Measurements from ENCODE around the gene PLTP. TPM values are rescaled to one million over a fixed set of nuclear protein-coding genes. Genes with fewer than 3 reads are reported as not detected.

PLTP gene
- polyA plus RNA-seq, 1 donor from 2014 or later: 7.0 TPM

DNA sequence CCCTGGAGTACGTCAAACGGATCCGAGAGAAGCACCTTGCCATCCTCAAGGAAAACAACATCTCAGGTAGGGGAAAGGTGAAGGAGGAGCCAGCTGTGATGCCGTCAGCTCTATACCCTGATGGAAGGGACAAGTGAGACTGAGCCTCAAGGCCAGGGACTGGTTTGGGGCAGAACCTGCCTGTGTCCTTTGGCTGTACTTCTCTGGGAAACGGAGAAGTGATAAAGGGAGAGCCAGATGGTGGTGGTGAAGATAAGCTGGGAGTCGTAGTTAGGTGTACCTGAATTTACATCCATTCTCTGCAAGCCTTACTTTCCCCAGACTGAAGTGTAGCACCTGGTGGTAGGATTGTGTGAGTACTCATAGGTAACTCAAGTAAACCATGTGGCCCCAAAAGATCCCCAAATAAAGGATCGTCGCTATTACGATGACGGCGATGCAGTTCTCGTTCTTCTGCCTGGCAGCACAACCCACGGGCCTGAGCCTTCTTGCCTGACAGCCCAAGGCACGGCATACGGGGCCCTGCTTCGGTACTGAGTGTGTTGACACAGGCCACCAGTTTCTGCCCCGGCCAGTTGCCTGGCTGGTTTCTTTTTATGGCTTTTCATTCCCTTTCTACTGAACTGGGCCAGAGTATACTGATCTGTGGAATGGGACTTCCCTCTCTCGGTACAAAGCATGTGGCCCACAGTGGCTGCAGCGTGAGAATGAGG is 33.2 kb upstream of the PLTP start:
- no peaks in the 10 kb centered on the region for H4K20me1 ChIP-seq (ENCODE audit: insufficient read depth)
- H3K27ac ChIP-seq (ENCODE audit: low read length): no peak overlapping the region
- H3F3A ChIP-seq (ENCODE audit: insufficient read depth, low read length, poor library complexity, severe bottlenecking): no peaks in the 10 kb centered on the region
- H2AFZ ChIP-seq (ENCODE audit: low read depth, low read length): no peak overlapping the region
- TF ChIP-seq POLR2AphosphoS5 (IDR thresholded peaks at IDR 0.05) (no peak), RAD21 (conservative IDR thresholded peaks at IDR 0.05) (no peak), SMC3 (conservative IDR thresholded peaks at IDR 0.05; ENCODE audit: poor library complexity) (no peak), EZH2 (IDR thresholded peaks at IDR 0.05; ENCODE audit: borderline replicate concordance, insufficient read depth, low read length, poor library complexity, severe bottlenecking) (no peak), MXI1 (conservative IDR thresholded peaks at IDR 0.05; ENCODE audit: poor library complexity, severe bottlenecking) (no peak), TAF1 (IDR thresholded peaks at IDR 0.05; ENCODE audit: low read depth) (no peak), EP300 (conservative IDR thresholded peaks at IDR 0.05; ENCODE audit: poor library complexity, severe bottlenecking) (no peak)
- TF ChIP-seq, protein P1, sequence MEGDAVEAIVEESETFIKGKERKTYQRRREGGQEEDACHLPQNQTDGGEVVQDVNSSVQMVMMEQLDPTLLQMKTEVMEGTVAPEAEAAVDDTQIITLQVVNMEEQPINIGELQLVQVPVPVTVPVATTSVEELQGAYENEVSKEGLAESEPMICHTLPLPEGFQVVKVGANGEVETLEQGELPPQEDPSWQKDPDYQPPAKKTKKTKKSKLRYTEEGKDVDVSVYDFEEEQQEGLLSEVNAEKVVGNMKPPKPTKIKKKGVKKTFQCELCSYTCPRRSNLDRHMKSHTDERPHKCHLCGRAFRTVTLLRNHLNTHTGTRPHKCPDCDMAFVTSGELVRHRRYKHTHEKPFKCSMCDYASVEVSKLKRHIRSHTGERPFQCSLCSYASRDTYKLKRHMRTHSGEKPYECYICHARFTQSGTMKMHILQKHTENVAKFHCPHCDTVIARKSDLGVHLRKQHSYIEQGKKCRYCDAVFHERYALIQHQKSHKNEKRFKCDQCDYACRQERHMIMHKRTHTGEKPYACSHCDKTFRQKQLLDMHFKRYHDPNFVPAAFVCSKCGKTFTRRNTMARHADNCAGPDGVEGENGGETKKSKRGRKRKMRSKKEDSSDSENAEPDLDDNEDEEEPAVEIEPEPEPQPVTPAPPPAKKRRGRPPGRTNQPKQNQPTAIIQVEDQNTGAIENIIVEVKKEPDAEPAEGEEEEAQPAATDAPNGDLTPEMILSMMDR (IDR thresholded peaks at IDR 0.05; ENCODE audit: poor library complexity, severe bottlenecking): no peak
- TF ChIP-seq, protein P2, sequence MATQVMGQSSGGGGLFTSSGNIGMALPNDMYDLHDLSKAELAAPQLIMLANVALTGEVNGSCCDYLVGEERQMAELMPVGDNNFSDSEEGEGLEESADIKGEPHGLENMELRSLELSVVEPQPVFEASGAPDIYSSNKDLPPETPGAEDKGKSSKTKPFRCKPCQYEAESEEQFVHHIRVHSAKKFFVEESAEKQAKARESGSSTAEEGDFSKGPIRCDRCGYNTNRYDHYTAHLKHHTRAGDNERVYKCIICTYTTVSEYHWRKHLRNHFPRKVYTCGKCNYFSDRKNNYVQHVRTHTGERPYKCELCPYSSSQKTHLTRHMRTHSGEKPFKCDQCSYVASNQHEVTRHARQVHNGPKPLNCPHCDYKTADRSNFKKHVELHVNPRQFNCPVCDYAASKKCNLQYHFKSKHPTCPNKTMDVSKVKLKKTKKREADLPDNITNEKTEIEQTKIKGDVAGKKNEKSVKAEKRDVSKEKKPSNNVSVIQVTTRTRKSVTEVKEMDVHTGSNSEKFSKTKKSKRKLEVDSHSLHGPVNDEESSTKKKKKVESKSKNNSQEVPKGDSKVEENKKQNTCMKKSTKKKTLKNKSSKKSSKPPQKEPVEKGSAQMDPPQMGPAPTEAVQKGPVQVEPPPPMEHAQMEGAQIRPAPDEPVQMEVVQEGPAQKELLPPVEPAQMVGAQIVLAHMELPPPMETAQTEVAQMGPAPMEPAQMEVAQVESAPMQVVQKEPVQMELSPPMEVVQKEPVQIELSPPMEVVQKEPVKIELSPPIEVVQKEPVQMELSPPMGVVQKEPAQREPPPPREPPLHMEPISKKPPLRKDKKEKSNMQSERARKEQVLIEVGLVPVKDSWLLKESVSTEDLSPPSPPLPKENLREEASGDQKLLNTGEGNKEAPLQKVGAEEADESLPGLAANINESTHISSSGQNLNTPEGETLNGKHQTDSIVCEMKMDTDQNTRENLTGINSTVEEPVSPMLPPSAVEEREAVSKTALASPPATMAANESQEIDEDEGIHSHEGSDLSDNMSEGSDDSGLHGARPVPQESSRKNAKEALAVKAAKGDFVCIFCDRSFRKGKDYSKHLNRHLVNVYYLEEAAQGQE (IDR thresholded peaks at IDR 0.05; ENCODE audit: borderline replicate concordance): no peak
- no peaks in the 10 kb centered on the region for H3K79me2 ChIP-seq (replicated peaks; ENCODE audit: insufficient read depth, low read length)
- no peaks in the 10 kb centered on the region for H3K27me3 ChIP-seq (ENCODE audit: insufficient read depth, low read depth, low read length)
- no peak overlapping the region for H3K4me3 ChIP-seq (ENCODE audit: low read length)
- no peak overlapping the region for H3K9ac ChIP-seq (ENCODE audit: low read length)
- H3K4me2 ChIP-seq (ENCODE audit: low read length): no peak overlapping the region
- peaks cover 16% of the 10 kb centered on the region for H3K36me3 ChIP-seq (ENCODE audit: insufficient read depth, low read length)
- no peaks in the 10 kb centered on the region for H3K9me2 ChIP-seq (ENCODE audit: insufficient read depth, low read length)
- H3K9me3 ChIP-seq (ENCODE audit: low read length): no peaks in the 10 kb centered on the region

GRCh38 chr20:45944151-45944964 is 32.4 kb upstream of the PLTP start:
- Histone ChIP-seq H3K27me3 (ENCODE audit: insufficient read depth, low read depth, low read length) (no peaks in the 10 kb centered on the region), H3F3A (ENCODE audit: insufficient read depth, low read length, poor library complexity, severe bottlenecking) (no peaks in the 10 kb centered on the region), H4K20me1 (ENCODE audit: insufficient read depth) (no peaks in the 10 kb centered on the region), H3K9me2 (ENCODE audit: insufficient read depth, low read length) (no peaks in the 10 kb centered on the region), H3K4me3 (ENCODE audit: low read length) (no peak overlapping the region), H3K9ac (ENCODE audit: low read length) (no peak overlapping the region), H3K4me2 (ENCODE audit: low read length) (no peak overlapping the region), H3K79me2 (replicated peaks; ENCODE audit: insufficient read depth, low read length) (no peaks in the 10 kb centered on the region), H3K36me3 (ENCODE audit: insufficient read depth, low read length) (peaks cover 12% of the 10 kb centered on the region), H2AFZ (ENCODE audit: low read depth, low read length) (no peak overlapping the region), H3K27ac (ENCODE audit: low read length) (no peak overlapping the region), H3K9me3 (ENCODE audit: low read length) (no peaks in the 10 kb centered on the region)
- TF ChIP-seq MXI1 (conservative IDR thresholded peaks at IDR 0.05; ENCODE audit: poor library complexity, severe bottlenecking) (no peak), SMC3 (conservative IDR thresholded peaks at IDR 0.05; ENCODE audit: poor library complexity) (no peak), POLR2AphosphoS5 (IDR thresholded peaks at IDR 0.05) (no peak), EP300 (conservative IDR thresholded peaks at IDR 0.05; ENCODE audit: poor library complexity, severe bottlenecking) (no peak)

Data from neural cell (in vitro differentiated cells).